ENCODE measurements around the gene FABP3.

FABP3 gene

GRCh38 chr1:31373056-31373896 is at the start of gene FABP3:
Gene FABP3, minus strand, starts transcription at chr1:31373076. Its CDS starts 62 bp downstream, at chr1:31373014.
- TF ChIP-seq CTCF (IDR thresholded peaks at IDR 0.05; ENCODE audit: control insufficient read depth, extremely low read depth, insufficient read depth), result no peak
- no peak within 1 kb of the TSS for H3K4me3 ChIP-seq (ENCODE audit: low read depth, low read length)
- DNase-seq (ENCODE audit: low read depth), result no peak

DNA sequence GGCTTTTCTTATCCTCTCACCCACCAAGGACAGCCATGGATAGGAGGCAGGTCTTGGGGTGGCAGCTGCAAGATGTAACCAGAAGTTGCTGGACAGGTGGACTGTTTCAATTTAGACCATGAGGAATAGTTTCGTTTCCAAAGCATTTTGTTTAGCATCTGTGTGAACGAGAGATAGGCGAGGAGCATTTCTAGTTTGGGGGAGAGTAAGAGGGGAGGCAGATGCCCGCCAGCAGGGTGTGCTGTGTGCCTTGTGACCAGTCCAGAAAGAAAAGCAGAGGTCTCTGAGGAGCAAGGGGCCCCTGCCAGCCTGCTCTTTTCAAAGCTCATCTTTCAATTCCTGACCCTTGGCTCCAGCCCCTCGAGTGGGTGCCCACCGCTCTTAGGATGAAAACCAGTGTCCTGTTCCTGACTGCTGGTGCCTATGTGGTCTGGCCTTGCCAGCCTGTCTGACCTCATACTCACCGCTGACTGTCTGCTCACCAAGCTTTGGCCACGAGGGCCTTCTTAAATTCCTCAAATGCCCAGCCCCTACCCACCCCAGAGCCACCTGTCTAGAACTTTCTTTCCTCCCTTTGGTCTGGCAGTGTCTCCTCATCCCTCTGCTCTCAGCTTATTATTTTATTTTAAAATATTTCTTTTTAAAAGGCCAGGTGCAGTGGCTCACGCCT is 48.6 kb upstream of the FABP3 start:
- no peak for DNase-seq (ENCODE audit: low read depth)
- peak; percentile 31 for TF ChIP-seq CTCF (IDR thresholded peaks at IDR 0.05; ENCODE audit: control insufficient read depth, extremely low read depth, insufficient read depth)
- no peak overlapping the region for H3K4me3 ChIP-seq (ENCODE audit: low read depth, low read length)

- TF ChIP-seq CTCF (IDR thresholded peaks at IDR 0.05; ENCODE audit: control insufficient read depth, extremely low read depth, insufficient read depth), result no peak
- DNase-seq (ENCODE audit: low read depth), result no peak
- H3K4me3 ChIP-seq (ENCODE audit: low read depth, low read length), result no peak overlapping the region
Measured at GRCh38 chr1:31420716-31421115, 47.8 kb upstream of the FABP3 start.

DNA sequence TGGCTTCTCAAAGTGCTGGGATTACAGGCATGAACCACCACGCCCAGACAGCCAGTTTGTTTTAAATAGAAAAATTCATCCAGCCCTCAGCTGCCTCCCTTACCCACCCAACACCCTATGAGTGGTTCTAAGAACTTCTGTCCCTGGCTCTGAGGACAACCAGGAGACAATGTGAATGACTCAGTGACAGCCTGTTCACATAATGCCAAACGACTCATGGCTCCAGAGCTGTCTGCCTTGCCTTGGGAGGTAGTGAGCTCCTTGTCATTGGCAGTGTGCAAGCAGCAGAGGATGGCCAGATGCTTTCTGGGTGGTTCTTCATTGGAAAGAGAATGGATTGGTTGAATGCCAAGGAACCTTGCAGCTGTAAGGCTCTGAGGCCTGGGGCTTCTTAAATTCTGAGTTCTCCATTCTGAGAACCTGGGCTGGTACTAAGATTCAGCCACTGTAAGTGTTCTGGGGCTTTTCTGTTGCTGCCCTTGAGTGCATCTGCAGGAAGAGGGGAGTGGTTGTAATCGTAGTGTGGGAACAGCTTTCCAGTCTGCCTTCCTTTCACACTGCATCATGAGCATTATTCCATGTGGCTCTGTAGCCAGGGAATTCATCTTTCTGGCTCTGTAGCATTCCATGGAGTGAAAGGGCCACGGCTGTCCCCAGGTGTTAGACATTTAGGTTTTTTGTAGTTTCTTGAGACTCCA is 45.9 kb upstream of the FABP3 start:
- H3K4me3 ChIP-seq (ENCODE audit: low read depth, low read length), result no peak overlapping the region
- no peak for TF ChIP-seq CTCF (IDR thresholded peaks at IDR 0.05; ENCODE audit: control insufficient read depth, extremely low read depth, insufficient read depth)
- no peak for DNase-seq (ENCODE audit: low read depth)

- no peak for TF ChIP-seq CTCF (IDR thresholded peaks at IDR 0.05; ENCODE audit: control insufficient read depth, extremely low read depth, insufficient read depth)
- H3K4me3 ChIP-seq (ENCODE audit: low read depth, low read length), result no peak overlapping the region
Measured at GRCh38 chr1:31417148-31417547, 44.3 kb upstream of the FABP3 start.

DNA sequence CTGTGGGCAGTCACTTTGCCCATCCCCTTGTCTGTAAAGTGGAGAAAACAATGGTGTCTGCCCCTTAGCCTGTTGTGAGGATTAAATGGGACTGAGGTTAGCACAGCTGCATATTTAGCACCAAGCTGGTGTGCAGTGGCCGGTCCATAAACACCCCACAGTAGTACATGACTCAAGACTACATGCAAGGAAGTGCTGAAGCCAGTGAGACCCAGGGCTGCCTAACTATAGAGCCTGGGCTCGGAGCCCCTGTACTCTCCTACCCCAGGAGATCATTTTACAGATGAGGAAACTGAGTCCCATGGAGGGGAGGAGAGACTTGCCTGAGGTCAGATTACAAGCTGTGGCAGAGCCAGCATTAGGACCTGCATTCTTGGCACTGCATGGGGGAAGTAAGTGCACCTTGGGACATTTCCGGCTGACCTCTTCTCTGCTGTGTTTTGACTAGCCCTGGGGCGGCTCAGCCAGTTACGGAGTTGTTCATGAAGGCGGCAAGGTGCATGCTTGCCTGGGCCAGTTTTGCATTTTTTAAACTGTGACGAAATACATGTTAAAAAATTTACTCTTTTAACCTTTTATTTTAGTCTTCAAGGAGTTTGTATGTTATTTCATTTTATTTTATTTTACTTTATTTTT is 43.3 kb upstream of the FABP3 start:
- DNase-seq (ENCODE audit: low read depth), result peak; percentile 58
- no peak for TF ChIP-seq CTCF (IDR thresholded peaks at IDR 0.05; ENCODE audit: control insufficient read depth, extremely low read depth, insufficient read depth)
- no peak overlapping the region for H3K4me3 ChIP-seq (ENCODE audit: low read depth, low read length)

More at GRCh38 chr1:31417148-31417547, 44.3 kb upstream of the FABP3 start:
- DNase-seq (ENCODE audit: low read depth), result no peak
